HepG2 (cell line): ENCODE results near the gene SNX27. TPM values are rescaled to one million over a fixed set of nuclear protein-coding genes. Genes with fewer than 3 reads are reported as not detected.

ENCODE experiments used
- CENPT ChIP-seq: sonication (generic); formaldehyde crosslinking; IDR thresholded peaks from 2 replicates; pipeline ENCODE4 v1.8.0; 2022; ENCODE audit warnings: low read depth, mild to moderate bottlenecking, moderate library complexity, missing genetic modification reagents
- KDM6A ChIP-seq: IDR thresholded peaks from 2 replicates; pipeline ENCODE4 v1.6.1; 2016; ENCODE audit warnings: low read depth
- LCORL ChIP-seq, 2 experiments: fragments of 450-650 bp in 1 of 2; sonication (generic) in 1 of 2; formaldehyde crosslinking in 1 of 2; IDR thresholded peaks; 2 replicates each; pipeline versions ENCODE4 v1.5.0 to v1.6.1; 2017 to 2020; ENCODE audit warnings: antibody characterized with exemption in 1 of 2, missing genetic modification reagents in 1 of 2
- NFKBIZ ChIP-seq: IDR thresholded peaks from 2 replicates; pipeline ENCODE4 v1.6.1; 2018; ENCODE audit warnings: missing genetic modification reagents, missing compliant biosample characterization
- NR2F6 ChIP-seq, 2 experiments: IDR thresholded peaks; 2 replicates each; pipeline ENCODE4 v1.6.1; 2016; ENCODE audit warnings: antibody characterized with exemption in 1 of 2, mild to moderate bottlenecking in 1 of 2
- PATZ1 ChIP-seq: sonication (generic); formaldehyde crosslinking; IDR thresholded peaks from 2 replicates; pipeline ENCODE4 v1.4.0; 2020; ENCODE audit warnings: missing genetic modification reagents
- RERE ChIP-seq: IDR thresholded peaks from 2 replicates; pipeline ENCODE4 v1.6.1; 2016; ENCODE audit warnings: low read depth, missing genetic modification reagents, missing compliant biosample characterization
- SKIL ChIP-seq: sonication (generic); formaldehyde crosslinking; IDR thresholded peaks from 2 replicates; pipeline ENCODE4 v1.8.0; 2022; ENCODE audit warnings: missing genetic modification reagents, mild to moderate bottlenecking, moderate library complexity, borderline replicate concordance
- THAP11 ChIP-seq: IDR thresholded peaks from 2 replicates; pipeline ENCODE4 v1.6.1; 2016; ENCODE audit warnings: missing biosample characterization, missing genetic modification reagents
- ZNF280B ChIP-seq: sonication (generic); formaldehyde crosslinking; IDR thresholded peaks from 2 replicates; pipeline ENCODE4 v1.5.0; 2020; ENCODE audit warnings: missing genetic modification reagents, mild to moderate bottlenecking, borderline replicate concordance
- ZNF281 ChIP-seq: sonication (generic); formaldehyde crosslinking; IDR thresholded peaks from 2 replicates; pipeline ENCODE4 v1.4.0; 2020; ENCODE audit warnings: missing genetic modification reagents, borderline replicate concordance
- ZNF580 ChIP-seq: IDR thresholded peaks from 2 replicates; pipeline ENCODE4 v1.6.1; 2016; ENCODE audit warnings: low read depth, borderline replicate concordance
- ZNF629 ChIP-seq: sonication (generic); formaldehyde crosslinking; conservative IDR thresholded peaks from 2 replicates; pipeline ENCODE4 v1.5.0; 2020; ENCODE audit warnings: missing genetic modification reagents
- polyA plus RNA-seq, 8 experiments: library from polyadenylated mRNA; depleted of rRNA in 3 of 8; stranded (reverse) in 7 of 8; unstranded in 1 of 8; fragments of >200 nt; fragmentation: Illumina TruSeq in 4 of 8; extraction: Trizol in 4 of 8; gene quantifications; 2 replicates each; pipeline versions ENCODE4 v1.2.1 to v1.2.3, GENCODE V29; 2011 to 2016; ENCODE audit warnings: low read depth in 4 of 8, missing spikeins in 1 of 8, mixed read lengths in 1 of 8; ENCODE audit not compliant: insufficient read depth in 1 of 8
- total RNA-seq, 5 experiments: library from RNA; depleted of rRNA; stranded (reverse); fragments of >200 nt; fragmentation: Illumina TruSeq; extraction: Trizol; gene quantifications; 2 replicates each; pipeline ENCODE4 v1.2.3, GENCODE V29; 2016; ENCODE audit warnings: low read depth in 1 of 5

The SNX27 gene
- total and polyA plus RNA-seq, 2 of the 13 experiments (the other 11 are each of a cell fraction or from before 2014, with no cell fraction given), result 14.4 to 17.8 TPM

GRCh38 chr1:151703813-151704212 lies 92.0 kb downstream of the SNX27 start (continued):
- TF ChIP-seq ZNF280B, result no peak
- no peak for TF ChIP-seq ZNF580
- TF ChIP-seq RERE (CRISPR knock-in tag), result no peak
- TF ChIP-seq CENPT (CRISPR knock-in tag), result no peak
- TF ChIP-seq PATZ1, result peak; percentile 99
- no peak; the same call in 1 of the 2 replicates for TF ChIP-seq ZNF281 (CRISPR knock-in tag)
- TF ChIP-seq THAP11 (CRISPR knock-in tag), result 0 out of 2 replicates have a peak, but pooled peaks have one; percentile 34
- no peak for TF ChIP-seq ZNF629 (CRISPR knock-in tag)
- no peak for TF ChIP-seq LCORL (IDR thresholded peaks at IDR 0.05)
- peak; percentile 78 for TF ChIP-seq LCORL (CRISPR knock-in tag; IDR thresholded peaks at IDR 0.05)
- TF ChIP-seq SKIL (CRISPR knock-in tag), result 0 out of 2 replicates have a peak, but pooled peaks have one; percentile 10
- TF ChIP-seq NR2F6 (IDR thresholded peaks at IDR 0.05), result peak; percentile 86
- TF ChIP-seq NR2F6 (CRISPR knock-in tag; IDR thresholded peaks at IDR 0.05), result peak; percentile 93
- no peak for TF ChIP-seq NFKBIZ
- TF ChIP-seq KDM6A (CRISPR knock-in tag), result peak; percentile 26; the same call in 1 of the 2 replicates
